GM18873 (cell line): ENCODE measurements around the gene SPEG.

Experiments used
- ATAC-seq: cut with Tn5 transposase; IDR thresholded peaks from one replicate; pipeline ENCODE4 v1.9.1; 2021; ENCODE audit warnings: mild to moderate bottlenecking, moderate library complexity, moderate number of reproducible peaks; ENCODE audit not compliant: unreplicated experiment, low FRiP score

Gene SPEG

GRCh38 chr2:219491278-219491963, 56.8 kb downstream of the SPEG start:
- ATAC-seq: no peak

DNA sequence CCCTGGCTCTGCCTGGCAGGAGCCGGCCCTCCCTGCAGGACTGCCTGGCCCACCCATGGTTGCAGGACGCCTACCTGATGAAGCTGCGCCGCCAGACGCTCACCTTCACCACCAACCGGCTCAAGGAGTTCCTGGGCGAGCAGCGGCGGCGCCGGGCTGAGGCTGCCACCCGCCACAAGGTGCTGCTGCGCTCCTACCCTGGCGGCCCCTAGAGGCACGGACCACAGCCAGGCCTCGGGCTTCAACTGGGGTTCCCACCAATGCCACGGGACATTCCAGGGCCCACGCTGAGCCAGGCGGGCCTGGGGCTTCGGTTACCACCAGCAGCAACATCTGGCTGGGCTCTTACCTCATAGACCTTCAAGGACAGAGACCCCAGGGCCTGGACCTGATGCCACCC, 57.9 kb downstream of the SPEG start:
- ATAC-seq: no peak

- ATAC-seq: no peak
Measured at GRCh38 chr2:219493086-219493485, 58.4 kb downstream of the SPEG start.

DNA sequence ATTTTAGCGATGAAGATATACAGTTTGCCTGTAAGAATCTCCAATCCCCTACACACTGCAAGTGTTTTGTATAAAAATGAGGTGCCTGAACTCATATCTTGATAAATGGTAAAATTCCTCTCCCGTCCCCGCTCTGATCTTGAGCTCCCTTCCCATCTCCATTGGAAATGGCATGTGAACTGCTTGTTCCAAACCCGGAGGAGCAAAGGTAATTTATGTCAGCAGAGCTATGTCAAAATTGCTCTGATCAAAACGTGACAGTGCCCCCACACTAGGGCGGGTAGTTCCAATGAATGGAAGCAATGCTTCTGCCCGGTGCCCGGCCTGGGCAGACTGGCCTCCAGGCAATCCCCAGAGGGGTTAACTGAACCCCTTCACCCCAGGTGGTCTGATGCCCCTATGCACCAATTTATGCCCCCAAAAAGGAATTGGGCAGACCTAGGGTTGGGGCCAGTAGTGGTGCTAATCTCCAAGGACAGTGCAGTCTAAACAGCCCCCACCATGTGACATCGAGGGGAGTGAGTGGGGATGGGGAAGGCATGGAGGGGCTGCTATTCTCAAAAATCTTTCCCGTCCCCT, 60.4 kb downstream of the SPEG start:
- ATAC-seq: no peak

DNA sequence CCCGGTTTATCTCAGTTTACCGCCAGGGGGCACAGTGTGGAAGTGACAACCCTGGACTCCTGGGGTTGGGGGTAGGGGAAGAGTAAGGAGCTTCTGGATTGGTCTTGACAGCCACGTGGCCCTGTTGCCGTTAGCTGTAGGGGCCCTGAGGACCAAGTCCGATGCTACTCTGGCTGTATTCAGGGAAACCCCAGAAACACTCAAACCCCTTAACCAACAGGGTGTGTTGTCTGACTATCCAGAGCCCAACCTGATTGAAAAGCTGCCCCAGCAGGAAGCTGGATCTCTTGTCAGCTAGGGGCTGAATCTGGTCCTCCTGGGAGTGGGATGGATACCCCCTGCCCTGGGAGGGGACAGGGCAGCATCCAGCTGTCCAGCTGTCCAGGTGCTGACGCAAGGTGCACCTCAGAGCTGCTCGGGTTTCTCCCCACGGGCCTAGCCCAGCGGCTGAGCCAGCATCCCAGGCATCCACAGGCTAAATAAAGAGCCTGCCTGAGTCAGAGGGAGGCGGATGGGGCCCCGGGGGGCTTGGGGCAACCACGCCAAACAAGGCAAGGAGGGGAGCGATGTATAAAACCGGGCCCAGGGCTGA, 61.0 kb downstream of the SPEG start:
- ATAC-seq: no peak

GRCh38 chr2:219496247-219496824, 61.7 kb downstream of the SPEG start:
- ATAC-seq: no peak

GRCh38 chr2:219496825-219497494, 62.3 kb downstream of the SPEG start:
- ATAC-seq: no peak

DNA sequence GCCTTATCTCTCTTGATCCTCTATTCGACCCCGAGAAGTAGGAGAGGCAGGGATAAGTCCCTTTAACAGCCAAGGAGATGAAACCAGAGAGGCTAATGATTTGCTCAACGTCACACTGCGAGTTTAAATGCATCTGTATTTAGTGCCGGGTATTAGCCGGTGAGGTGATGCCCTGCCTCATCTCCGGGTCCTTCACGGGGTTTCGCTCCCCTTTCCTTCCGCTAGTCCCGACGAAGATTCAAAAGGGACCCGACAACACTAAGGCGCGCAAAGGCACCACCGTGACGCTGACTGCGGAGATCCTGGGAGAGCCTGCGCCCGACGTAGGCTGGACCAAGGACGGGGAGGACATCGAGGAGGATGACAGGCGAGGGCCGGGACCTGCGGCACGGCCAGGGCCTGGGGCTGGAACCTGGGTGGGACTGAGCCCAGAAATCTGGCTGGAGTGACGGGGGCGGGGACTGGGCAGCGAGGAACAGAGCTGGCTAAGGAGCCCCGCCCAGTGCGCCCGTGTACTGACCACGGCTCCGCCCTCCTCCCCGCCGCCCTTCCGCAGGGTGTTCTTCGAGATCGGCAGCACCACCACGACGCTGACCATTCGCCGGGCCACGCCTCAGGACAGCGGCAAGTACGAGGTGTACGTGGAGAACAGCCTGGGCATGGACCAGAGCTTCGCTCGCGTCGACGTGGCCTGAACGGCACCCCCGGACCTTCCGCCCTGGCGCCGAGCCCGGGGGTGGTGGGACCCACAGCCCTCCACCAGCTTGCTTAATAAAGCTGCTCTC, 63.0 kb downstream of the SPEG start:
- no peak for ATAC-seq

- peak; percentile 92 for ATAC-seq
Measured at GRCh38 chr2:219498280-219499057, 63.8 kb downstream of the SPEG start, which contains the start of gene GMPPA. TSS of gene GMPPA (plus strand) at chr2:219498891. CDS start at chr2:219499976, 1,085 bp downstream.

- ATAC-seq: no peak
Measured at GRCh38 chr2:219499058-219499307, 64.3 kb downstream of the SPEG start.

DNA sequence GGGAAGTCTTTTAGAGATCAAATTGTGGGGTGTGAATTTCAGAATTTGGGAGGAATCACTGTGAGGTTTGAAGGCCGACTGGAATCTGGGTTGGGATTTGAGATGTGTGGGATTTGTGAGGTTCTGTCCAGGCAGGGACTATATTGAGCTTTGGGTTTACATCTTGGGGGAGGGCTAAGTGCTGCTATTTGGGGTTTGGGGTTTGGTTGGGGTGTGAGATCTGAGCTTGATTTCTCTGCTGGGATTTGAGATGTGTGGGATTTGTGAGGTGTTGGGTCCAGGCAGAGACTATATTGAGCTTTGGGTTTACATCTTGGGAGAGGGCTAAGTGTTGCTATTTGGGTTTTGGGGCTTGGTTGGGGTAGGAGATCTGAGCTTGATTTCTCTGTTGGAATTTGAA, 64.9 kb downstream of the SPEG start:
- no peak for ATAC-seq

DNA sequence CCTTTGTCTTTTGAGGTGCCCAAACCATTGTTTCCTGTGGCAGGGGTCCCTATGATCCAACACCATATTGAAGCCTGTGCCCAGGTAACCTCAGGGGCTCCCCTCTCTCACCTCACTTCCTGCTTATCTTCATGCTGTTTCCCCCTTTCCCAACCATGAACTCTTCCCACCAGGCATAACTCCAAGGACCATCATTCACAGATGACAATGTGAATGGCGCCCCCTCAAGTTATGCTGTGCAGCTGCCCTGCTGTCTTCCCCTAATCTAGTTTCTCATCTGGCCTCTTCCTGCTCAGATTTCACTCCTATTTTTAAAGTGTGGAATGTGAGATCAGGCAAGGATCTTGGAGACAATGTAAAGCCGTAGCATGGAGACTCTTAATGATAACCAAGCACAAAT, 65.5 kb downstream of the SPEG start:
- ATAC-seq: no peak

DNA sequence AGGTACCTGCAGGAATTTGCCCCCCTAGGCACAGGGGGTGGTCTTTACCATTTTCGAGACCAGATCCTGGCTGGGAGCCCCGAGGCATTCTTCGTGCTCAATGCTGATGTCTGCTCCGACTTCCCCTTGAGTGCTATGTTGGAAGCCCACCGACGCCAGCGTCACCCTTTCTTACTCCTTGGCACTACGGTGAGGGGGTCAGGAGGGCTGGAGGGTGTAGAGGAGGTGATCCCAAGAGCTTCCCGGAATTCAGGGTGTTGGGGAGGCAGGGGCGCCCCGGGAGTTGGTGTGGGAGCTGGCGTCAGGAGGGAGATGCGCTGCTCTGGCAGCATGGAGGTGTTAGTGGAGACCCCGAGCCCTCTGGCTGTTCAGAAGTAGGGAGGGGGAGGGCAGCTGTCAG, 67.2 kb downstream of the SPEG start:
- no peak for ATAC-seq

- ATAC-seq: no peak
Measured at GRCh38 chr2:219502618-219503017, 68.0 kb downstream of the SPEG start.

GRCh38 chr2:219505585-219505984, 70.9 kb downstream of the SPEG start:
- ATAC-seq: no peak

DNA sequence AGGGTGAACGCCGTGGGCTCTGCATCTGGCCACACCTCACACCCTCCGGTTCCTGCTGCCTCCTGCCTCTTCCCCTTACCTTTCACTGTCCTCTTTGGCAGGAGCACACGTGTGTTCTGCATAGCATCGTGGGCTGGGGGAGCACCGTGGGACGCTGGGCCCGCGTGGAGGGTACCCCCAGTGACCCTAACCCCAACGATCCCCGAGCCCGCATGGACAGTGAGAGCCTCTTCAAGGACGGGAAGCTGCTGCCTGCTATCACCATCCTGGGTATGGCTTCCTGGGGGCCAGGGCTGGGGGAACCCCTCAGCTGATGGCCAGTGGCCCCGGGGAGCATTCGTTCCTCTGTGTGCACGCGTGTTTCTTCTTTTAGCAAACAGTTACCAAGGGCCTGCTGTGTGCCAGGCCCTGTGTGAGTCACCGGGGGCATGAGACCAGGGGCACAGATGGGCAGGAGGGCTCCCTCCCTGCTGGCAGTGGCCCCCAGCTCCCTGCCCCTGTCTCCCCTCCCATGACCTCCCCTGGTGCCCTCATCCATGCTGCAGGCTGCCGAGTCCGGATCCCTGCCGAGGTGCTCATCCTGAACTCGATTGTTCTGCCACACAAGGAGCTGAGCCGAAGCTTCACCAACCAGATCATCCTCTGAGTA, 71.6 kb downstream of the SPEG start:
- ATAC-seq: no peak

GRCh38 chr2:219506802-219507526, 72.3 kb downstream of the SPEG start:
- ATAC-seq: no peak

- no peak for ATAC-seq
Measured at GRCh38 chr2:219507581-219508443, 73.2 kb downstream of the SPEG start.
